Left renal cortex interstitium (tissue), 4 donors: Measurements from ENCODE around the gene LRRC46. TPM values are rescaled to one million over a fixed set of nuclear protein-coding genes. Genes with fewer than 3 reads are reported as not detected.

ENCODE experiments used
- DNase-seq, 4 donors: peaks; one replicate each; pipeline ENCODE4 v3.0.0-alpha.2; 2013; ENCODE audit warnings: low read depth in 4 of 4, low spot score in 2 of 4, missing footprints in 1 of 4
- polyA plus RNA-seq, 4 donors: library from polyadenylated mRNA; unstranded; fragments of 120-200 nt; gene quantifications; one replicate each; pipeline ENCODE4 v1.2.1, GENCODE V29; 2013; ENCODE audit not compliant: insufficient read length in 4 of 4

The LRRC46 gene
- polyA plus RNA-seq, 4 donors, result 1.7 to 3.7 (median 2.7) TPM

- no peak for DNase-seq
Measured at GRCh38 chr17:47808830-47809480, 22.5 kb upstream of the LRRC46 start.

GRCh38 chr17:47810200-47810821, 21.2 kb upstream of the LRRC46 start:
- DNase-seq, result no peak

- no peak for DNase-seq
Measured at GRCh38 chr17:47810901-47811635, 20.4 kb upstream of the LRRC46 start.

GRCh38 chr17:47811709-47812108, 19.8 kb upstream of the LRRC46 start:
- no peak for DNase-seq

DNA sequence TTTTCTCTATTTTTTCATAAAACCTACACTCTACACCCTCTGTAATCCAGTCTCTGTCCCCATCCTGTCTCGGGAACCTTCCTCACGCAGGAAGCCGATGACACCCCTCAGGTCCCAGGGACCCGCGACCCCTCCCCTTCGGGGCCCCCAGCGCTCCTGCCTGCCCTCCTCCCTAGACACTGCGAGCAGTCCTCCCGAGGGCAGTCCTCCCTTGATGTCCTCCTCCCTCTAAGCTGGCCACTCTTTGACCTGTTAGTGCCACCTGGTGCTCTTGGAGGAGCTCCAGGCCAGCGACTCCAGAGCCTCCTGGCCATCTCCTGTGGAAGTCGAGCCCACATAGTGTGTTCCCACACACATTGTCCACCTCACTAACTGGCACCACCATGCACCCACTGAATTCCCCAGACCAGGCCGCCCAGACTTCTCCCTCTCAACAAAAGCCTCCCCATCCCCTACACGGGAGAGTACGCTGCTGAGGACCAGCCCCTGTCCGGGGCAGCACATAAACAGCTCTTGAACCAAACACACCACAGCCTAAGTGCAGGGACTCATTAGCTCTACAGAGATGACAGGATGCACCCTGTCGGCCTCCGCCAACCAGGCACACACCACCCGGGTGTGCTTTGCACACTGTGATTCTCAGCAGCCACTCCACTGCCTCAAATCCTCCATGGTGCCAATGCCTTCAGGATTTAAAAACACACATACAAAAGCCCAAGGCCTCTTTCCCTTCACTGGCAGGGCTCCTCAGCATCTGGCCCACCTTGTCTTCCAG, 19.1 kb upstream of the LRRC46 start:
- DNase-seq, result no peak

GRCh38 chr17:47813077-47813476, 18.4 kb upstream of the LRRC46 start:
- no peak for DNase-seq

- no peak for DNase-seq
Measured at GRCh38 chr17:47813512-47814031, 17.9 kb upstream of the LRRC46 start.

- no peak for DNase-seq
Measured at GRCh38 chr17:47815106-47815918, 16.2 kb upstream of the LRRC46 start.

GRCh38 chr17:47816111-47816735, 15.2 kb upstream of the LRRC46 start:
- no peak for DNase-seq

- no peak for DNase-seq
Measured at GRCh38 chr17:47816947-47817346, 14.5 kb upstream of the LRRC46 start.

GRCh38 chr17:47818002-47818695, 13.3 kb upstream of the LRRC46 start:
- no peak for DNase-seq

DNA sequence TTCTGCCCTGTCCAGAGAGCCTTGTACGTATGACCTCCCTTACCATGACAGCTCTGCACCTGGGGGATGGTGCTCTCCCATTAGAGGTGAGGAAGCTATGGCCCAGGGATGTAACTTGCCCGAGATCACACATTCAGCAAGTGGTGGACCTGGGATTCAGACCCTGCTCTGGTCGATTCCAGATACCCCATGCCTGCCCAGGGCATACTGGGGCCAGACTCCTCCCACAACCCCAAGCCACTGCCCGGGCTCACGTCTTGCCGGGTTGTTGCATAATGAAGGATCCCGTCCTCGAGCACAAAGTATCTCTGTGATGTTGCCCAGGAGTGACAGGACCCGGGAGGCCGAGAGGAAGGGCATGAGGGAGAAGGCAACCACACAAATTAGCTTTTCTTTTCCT, 12.0 kb upstream of the LRRC46 start:
- no peak for DNase-seq

- DNase-seq, result no peak
Measured at GRCh38 chr17:47820033-47820789, 11.3 kb upstream of the LRRC46 start.

- no peak for DNase-seq
Measured at GRCh38 chr17:47821031-47821423, 10.4 kb upstream of the LRRC46 start.

GRCh38 chr17:47821424-47822391, 9.8 kb upstream of the LRRC46 start, which contains the start of gene OSBPL7:
Gene OSBPL7 (minus strand): TSS chr17:47821794. CDS start chr17:47820278, 1,516 bp downstream.
- DNase-seq, result peak in 3 of 4 donors; percentile 37 to 68 (median 50)

DNA sequence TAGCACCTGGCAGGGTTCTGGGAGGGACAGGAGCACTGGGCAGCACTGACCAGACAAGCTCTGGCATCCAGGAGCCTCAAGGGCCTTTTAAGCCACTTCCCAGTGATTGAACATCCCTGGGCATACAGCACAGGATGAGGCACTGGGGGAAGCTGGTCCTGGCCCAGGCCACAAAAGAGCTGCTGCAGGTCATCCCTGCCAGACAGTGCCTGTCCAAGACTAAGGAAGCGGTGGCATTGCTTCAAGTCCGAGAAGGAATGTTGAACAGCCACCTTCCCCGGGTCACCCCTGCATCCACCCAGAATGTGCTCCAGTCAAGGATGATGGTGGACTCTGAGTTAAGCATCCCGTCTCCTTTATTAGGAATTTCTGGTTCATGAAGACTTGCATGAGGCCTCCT, 8.7 kb upstream of the LRRC46 start:
- no peak for DNase-seq

DNA sequence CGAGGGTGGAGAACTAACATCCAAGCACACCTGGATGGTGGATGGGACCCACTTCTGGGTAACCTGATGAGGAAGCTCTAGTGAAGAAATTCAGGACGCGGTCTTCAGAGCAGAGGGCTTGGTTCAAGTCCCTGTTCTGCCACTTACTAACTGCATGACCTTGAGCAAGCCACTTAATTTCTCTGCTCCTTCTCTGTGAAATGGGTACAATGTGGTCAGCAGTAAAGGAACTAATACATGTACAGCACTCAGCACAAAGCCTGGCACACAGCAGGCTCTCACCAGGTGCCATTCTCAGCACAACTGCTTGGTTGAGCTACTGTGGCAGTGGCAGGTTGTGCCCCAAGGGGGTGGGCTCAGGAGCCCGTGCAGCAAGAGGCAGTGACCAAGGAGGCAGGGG, 8.0 kb upstream of the LRRC46 start:
- no peak for DNase-seq
